Adrenal gland (tissue), 12 donors: ENCODE data around the gene SRPK3. TPM values are rescaled to one million over a fixed set of nuclear protein-coding genes. Genes with fewer than 3 reads are reported as not detected.

ENCODE experiments used
- DNase-seq, 7 donors: peaks; one replicate each; pipeline ENCODE4 v3.0.0-alpha.2; 2019 to 2020
- H3K27ac ChIP-seq, 5 donors: fragments of 200-600 bp; sonication (generic) in 4 of 5; 1 replicate in 3 of 5; 2 replicates in 2 of 5; pipeline versions ENCODE4 v1.5.1 to v1.8.0; 2016 to 2020; ENCODE audit warnings: mild to moderate bottlenecking in 1 of 5
- H3K27me3 ChIP-seq: fragments of 200-600 bp; 2 replicates; pipeline ENCODE4 v1.8.0; 2021
- H3K36me3 ChIP-seq, 2 donors: fragments of 200-600 bp; replicated peaks in 1 of 2; 1 replicate in 1 of 2; 2 replicates in 1 of 2; pipeline versions ENCODE4 v1.5.1 to v1.8.0; 2018 to 2022
- H3K4me1 ChIP-seq, 2 donors: fragments of 200-600 bp; replicated peaks in 1 of 2; 1 replicate in 1 of 2; 2 replicates in 1 of 2; pipeline versions ENCODE4 v1.5.1 to v1.8.0; 2018 to 2021
- H3K4me3 ChIP-seq, 4 donors: fragments of 200-600 bp; sonication (generic) in 3 of 4; one replicate each; pipeline ENCODE4 v1.5.1; 2016 to 2018
- H3K9me3 ChIP-seq, 3 donors: fragments of 200-600 bp; sonication (generic) in 1 of 3; replicated peaks in 1 of 3; 1 replicate in 2 of 3; 2 replicates in 1 of 3; pipeline versions ENCODE4 v1.5.1 to v1.8.0; 2016 to 2021
- POLR2A ChIP-seq, 2 donors: fragments of 450-650 bp; IDR thresholded peaks; one replicate each; pipeline ENCODE4 v1.6.1; 2017; ENCODE audit warnings: antibody characterized with exemption in 2 of 2, mild to moderate bottlenecking in 2 of 2, moderate library complexity in 1 of 2
- WGBS, 4 donors: extraction: QIAGEN DNeasy Blood & Tissue Kit in 2 of 4; methylation state at CpG; one replicate each; pipeline versions ENCODE4 v1.1.5 to v1.1.7; 2013 to 2017; 5-methylcytosine and 5-hydroxymethylcytosine counted together
- intact Hi-C, 2 donors: fragments of 100-400 bp; cut with DNase I; formaldehyde crosslinking; loops; one replicate each; pipeline versions ENCODE4 v1.14.1 to v1.15.0; 2022 to 2023
- polyA plus RNA-seq, 3 donors: library from polyadenylated mRNA; stranded (reverse); fragments of 200-250 nt in 2 of 3; fragments of 350-450 nt in 1 of 3; fragmentation: Illumina TruSeq in 1 of 3; extraction: RNeasy Lipid Tissue Mini Kit (QIAGEN cat#74804) in 1 of 3; gene quantifications; one replicate each; pipeline ENCODE4 v1.2.3, GENCODE V29; 2013 to 2014
- total RNA-seq, 9 donors: library from RNA; depleted of rRNA in 4 of 9; stranded (reverse); fragments of >200 nt in 4 of 9; fragments of 120-200 nt in 1 of 9; fragmentation: NEBNext Ultra II Directional in 1 of 9; extraction: Animal tissue kit (Norgen Biotek cat#: 25700) in 1 of 9; gene quantifications; one replicate each; pipeline versions ENCODE4 v1.1.0 to v1.2.4, GENCODE V29; 2013 to 2023
- TF ChIP-seq, protein P1 (sequence below), 6 experiments: fragments of 450-650 bp in 4 of 6; fragments of 200-600 bp in 2 of 6; sonication (generic) in 1 of 6; IDR thresholded peaks; 1 replicate in 5 of 6; 2 replicates in 1 of 6; pipeline versions ENCODE4 v1.5.1 to v1.8.0; 2016 to 2021; ENCODE audit warnings: antibody characterized with exemption in 6 of 6, mild to moderate bottlenecking in 2 of 6, moderate library complexity in 1 of 6
- donor health status: healthy with polysubstance abuse.
- donor health status: Bipolar disorder and iron deficiency.
- donor health status: DM: yes; HTN: yes; CAD: no.
- donor health status: DM: no; HTN: no; CAD: no.
- donor health status: DM: no; HTN: no; CAD: no.
- donor health status: DM: yes; HTN: yes; CAD: no.

Gene SRPK3
- total and polyA plus RNA-seq, 12 donors = 0.14 to 20.5 (median 1.3) TPM; not detected in 1

DNA sequence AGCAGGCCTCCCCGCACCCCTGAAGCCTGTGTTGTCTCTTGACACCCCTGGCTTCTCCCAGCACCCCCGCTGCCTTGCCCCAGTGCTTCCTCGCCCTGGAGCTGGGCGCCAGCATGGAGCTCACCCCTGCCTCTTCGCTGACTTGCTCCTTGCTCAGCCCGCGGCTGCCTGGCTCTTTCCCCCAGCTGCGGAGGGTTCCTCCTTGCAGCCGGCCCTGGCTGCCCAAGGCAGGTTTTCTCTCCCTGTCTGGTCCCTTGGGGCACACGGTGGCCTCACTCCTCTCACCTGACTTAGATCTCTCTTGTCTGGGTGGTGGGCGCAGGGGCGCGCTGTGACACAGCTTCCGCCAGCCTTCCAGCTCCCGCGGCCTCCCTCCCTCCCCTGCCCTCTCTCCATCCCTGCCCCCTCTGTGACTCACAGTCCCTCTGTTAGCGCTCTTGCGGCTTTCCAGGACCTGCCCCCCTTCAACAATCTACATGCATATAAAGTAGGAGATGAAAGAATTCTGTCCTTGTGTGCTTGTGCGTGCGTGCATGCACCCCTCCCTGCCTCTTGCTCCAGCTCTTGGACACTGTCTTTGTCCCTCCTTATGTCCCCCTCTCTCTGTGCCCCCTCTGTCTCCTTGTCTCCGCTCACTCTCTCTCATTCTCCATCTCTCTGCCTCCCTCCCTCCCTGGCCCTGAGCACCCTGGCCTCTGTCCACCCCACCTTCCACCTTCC is 14.6 kb upstream of the SRPK3 start:
- WGBS, 4 donors = 13 to 57% (median 33%) methylated on average over 17 to 21 of the region's 21 CpGs
- peaks cover 0 to 8% of the 10 kb centered on the region in 2 donors for H3K36me3 ChIP-seq
- H3K27ac ChIP-seq = peak overlapping the region; percentile 21 to 87 (median 75)
- no peaks in the 10 kb centered on the region for H3K27me3 ChIP-seq
- H3K4me1 ChIP-seq = peaks cover 0 to 18% of the 10 kb centered on the region in 2 donors
- TF ChIP-seq, protein P1, sequence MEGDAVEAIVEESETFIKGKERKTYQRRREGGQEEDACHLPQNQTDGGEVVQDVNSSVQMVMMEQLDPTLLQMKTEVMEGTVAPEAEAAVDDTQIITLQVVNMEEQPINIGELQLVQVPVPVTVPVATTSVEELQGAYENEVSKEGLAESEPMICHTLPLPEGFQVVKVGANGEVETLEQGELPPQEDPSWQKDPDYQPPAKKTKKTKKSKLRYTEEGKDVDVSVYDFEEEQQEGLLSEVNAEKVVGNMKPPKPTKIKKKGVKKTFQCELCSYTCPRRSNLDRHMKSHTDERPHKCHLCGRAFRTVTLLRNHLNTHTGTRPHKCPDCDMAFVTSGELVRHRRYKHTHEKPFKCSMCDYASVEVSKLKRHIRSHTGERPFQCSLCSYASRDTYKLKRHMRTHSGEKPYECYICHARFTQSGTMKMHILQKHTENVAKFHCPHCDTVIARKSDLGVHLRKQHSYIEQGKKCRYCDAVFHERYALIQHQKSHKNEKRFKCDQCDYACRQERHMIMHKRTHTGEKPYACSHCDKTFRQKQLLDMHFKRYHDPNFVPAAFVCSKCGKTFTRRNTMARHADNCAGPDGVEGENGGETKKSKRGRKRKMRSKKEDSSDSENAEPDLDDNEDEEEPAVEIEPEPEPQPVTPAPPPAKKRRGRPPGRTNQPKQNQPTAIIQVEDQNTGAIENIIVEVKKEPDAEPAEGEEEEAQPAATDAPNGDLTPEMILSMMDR (IDR thresholded peaks at IDR 0.05) = no peak
- TF ChIP-seq POLR2A (IDR thresholded peaks at IDR 0.05) = peak in 1 of 2 donors; percentile 39
- H3K4me3 ChIP-seq = peak overlapping the region in 1 of 4 donors; percentile 42
- peak; percentile 54 to 78 (median 73) for DNase-seq
- intact Hi-C loops = loop anchor here in 1 of 2 donors (5.0 kb wide), 1 partner anchor 191 kb away; no protein-coding TSS in a partner anchor
- no peaks in the 10 kb centered on the region for H3K9me3 ChIP-seq

DNA sequence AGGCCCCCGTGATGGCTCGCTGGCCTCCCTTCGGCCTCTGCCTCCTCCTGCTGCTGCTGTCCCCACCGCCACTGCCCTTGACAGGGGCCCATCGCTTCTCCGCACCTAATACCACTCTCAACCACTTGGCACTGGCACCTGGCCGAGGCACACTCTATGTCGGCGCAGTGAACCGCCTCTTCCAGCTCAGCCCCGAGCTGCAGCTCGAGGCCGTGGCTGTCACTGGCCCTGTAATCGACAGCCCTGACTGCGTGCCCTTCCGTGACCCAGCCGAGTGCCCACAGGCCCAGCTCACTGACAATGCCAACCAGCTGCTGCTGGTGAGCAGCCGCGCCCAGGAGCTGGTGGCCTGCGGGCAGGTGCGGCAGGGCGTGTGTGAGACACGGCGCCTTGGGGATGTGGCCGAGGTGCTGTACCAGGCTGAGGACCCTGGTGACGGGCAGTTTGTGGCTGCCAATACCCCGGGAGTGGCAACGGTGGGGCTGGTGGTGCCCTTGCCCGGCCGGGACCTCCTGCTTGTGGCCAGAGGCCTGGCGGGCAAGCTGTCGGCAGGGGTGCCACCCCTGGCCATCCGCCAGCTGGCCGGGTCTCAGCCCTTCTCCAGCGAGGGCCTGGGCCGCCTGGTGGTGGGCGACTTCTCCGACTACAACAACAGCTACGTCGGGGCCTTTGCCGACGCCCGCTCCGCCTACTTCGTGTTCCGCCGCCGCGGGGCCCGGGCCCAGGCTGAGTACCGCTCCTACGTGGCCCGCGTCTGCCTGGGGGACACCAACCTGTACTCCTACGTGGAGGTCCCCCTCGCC is 13.8 kb upstream of the SRPK3 start:
- H3K9me3 ChIP-seq = no peaks in the 10 kb centered on the region
- DNase-seq = peak; percentile 49 to 83 (median 77)
- TF ChIP-seq POLR2A (IDR thresholded peaks at IDR 0.05) = peak in 1 of 2 donors; percentile 34
- TF ChIP-seq, protein P1 (IDR thresholded peaks at IDR 0.05) = peak in 4 of 6 experiments; percentile 17 to 36 (median 20)
- intact Hi-C loops = loop anchor here in 1 of 2 donors (5.0 kb wide), 1 partner anchor 190 kb away; no protein-coding TSS in a partner anchor
- WGBS, 4 donors = 43 to 78% (median 66%) methylated on average over 6 to 56 of the region's 56 CpGs
- H3K4me3 ChIP-seq = no peak overlapping the region
- peak overlapping the region; percentile 21 to 87 (median 75) for H3K27ac ChIP-seq
- peaks cover 0 to 18% of the 10 kb centered on the region in 2 donors for H3K4me1 ChIP-seq
- peaks cover 0 to 10% of the 10 kb centered on the region in 2 donors for H3K36me3 ChIP-seq
- H3K27me3 ChIP-seq = no peaks in the 10 kb centered on the region

DNA sequence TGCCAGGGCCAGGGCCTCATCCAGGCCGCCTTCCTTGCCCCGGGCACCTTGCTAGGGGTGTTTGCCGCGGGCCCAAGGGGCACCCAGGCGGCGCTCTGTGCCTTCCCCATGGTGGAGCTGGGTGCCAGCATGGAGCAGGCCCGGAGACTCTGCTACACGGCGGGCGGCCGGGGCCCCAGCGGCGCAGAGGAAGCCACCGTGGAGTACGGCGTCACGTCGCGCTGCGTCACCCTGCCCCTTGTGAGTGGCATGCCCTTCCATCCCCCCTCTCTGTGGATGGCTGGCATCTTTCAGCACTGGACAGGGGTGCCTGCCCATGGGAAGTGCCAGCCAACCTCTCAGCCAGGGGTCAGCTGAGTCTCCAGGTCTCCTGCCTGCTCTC is 13.2 kb upstream of the SRPK3 start:
- peak in 1 of 7 donors; percentile 11 for DNase-seq
- 88 to 97% methylated on average over 20 of the region's 20 CpGs; no CpG with 5 or more reads in 2 of the 4 donors for WGBS, 4 donors
- H3K36me3 ChIP-seq = peaks cover 0 to 10% of the 10 kb centered on the region in 2 donors
- intact Hi-C loops = loop anchor here in 1 of 2 donors (5.0 kb wide), 1 partner anchor 190 kb away; no protein-coding TSS in a partner anchor
- peak overlapping the region in 2 of 5 donors; percentile 43 to 87 for H3K27ac ChIP-seq
- no peak overlapping the region for H3K4me3 ChIP-seq
- no peaks in the 10 kb centered on the region for H3K9me3 ChIP-seq
- no peaks in the 10 kb centered on the region for H3K27me3 ChIP-seq
- H3K4me1 ChIP-seq = peaks cover 0 to 18% of the 10 kb centered on the region in 2 donors
- TF ChIP-seq, protein P1 (IDR thresholded peaks at IDR 0.05) = no peak
- no peak for TF ChIP-seq POLR2A (IDR thresholded peaks at IDR 0.05)
